HG02759 (cell line): ENCODE measurements around the gene HPX.

Experiments used
- ATAC-seq: cut with Tn5 transposase; IDR thresholded peaks from one replicate; pipeline ENCODE4 v1.9.1; 2021; ENCODE audit warnings: mild to moderate bottlenecking, moderate library complexity; ENCODE audit not compliant: unreplicated experiment

HPX gene, protein sequence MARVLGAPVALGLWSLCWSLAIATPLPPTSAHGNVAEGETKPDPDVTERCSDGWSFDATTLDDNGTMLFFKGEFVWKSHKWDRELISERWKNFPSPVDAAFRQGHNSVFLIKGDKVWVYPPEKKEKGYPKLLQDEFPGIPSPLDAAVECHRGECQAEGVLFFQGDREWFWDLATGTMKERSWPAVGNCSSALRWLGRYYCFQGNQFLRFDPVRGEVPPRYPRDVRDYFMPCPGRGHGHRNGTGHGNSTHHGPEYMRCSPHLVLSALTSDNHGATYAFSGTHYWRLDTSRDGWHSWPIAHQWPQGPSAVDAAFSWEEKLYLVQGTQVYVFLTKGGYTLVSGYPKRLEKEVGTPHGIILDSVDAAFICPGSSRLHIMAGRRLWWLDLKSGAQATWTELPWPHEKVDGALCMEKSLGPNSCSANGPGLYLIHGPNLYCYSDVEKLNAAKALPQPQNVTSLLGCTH

DNA sequence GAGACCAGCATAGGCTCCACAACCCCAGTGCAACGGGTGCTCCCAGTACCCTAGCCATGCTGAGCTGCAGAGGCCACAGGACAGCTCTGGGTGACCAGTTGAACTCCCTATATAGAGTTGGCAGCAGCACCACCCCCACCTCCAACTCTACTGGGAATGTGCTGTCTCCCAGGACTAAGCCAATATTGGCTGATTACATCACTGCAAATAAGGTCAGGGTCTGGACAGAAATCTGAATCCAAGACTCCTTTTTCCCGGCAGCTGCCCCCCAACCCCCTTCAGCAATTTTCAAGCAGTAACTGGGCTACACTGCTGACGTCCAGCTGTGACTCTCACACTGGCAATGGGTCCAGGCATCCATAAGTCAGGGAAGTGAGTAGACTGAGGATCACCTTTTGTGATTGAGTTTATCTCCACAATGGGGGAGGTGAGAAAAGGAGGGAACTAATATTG is at the start of gene HPX:
HPX (minus strand) TSS at position 82 of the 453 bp plus-strand sequence; CDS start at position 58, 24 bp downstream.
- no peak for ATAC-seq

DNA sequence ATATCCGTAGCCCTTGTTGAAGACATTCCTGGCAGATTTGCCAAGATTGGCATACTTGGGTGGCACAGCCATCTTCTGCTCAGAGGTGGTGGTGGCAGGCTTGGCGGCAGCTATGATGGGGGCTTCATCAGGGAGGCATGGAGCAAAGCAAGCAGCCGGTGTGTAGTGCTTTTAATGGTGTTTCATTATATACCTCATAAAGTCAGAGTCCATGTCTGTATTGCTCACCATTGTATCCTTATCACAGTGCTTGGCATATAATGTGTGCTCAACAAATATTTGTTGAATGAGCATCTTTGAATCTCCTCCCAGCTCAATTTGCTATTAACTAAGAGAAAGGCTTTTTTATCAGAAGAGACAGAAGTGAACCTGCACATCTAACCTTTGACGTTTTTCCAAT is 48.5 kb upstream of the HPX start:
- ATAC-seq, result no peak

DNA sequence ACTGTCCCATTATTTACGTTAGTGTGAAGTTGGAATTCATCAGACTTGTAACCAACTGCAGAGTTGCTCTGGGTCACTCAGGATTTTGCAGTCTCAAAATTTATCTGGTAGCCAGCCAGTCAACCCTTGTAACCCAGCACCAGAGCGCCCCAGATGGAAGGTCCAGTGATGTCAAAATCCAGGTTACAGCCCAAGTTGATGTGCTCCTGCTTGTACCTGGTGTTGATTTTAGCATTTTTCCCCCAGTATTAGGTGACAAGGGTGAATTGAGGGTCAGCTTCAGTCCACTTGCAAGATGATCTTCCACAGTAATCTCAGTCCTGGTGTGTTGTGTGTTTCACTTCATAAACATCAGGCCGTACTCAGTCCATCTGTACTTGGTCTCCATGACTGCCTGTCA is 48.0 kb upstream of the HPX start:
- ATAC-seq, result no peak

DNA sequence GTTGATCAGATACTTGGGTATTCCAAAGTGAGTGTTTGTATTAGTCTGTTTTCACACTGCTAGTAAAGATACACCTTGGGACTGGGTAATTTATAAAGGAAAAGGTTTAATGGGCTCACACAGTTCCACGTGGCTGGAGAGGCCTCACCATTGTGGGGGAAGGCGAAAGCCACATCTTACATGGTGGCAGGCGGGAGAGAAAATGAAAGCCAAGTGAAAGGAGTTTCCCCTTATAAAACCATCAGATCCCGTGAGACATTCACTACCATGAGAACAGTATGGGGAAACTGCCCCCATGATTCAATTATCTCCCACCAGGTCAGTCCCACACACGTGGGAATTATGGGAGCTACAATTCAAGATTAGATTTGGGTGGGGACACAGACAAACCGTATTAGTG is 47.6 kb upstream of the HPX start:
- no peak for ATAC-seq

DNA sequence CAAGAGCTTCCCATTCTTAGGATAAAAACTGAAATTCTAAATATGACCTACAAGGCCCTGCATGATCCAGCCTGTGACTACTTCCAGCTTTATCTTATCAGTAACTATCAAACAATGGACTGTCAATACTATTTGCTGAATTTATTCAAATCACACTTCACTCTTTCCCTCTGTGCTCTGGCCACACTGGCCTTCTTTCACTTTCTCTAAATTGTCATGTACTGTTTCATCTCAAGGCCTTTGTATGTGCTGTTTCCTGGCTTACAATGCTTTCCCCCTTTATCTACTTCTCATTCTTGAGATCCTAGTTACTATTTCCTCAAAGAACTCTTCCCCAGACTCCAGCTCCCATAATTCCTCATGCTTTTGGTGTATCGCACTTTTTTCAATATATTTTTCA is 46.2 kb upstream of the HPX start:
- ATAC-seq, result no peak

DNA sequence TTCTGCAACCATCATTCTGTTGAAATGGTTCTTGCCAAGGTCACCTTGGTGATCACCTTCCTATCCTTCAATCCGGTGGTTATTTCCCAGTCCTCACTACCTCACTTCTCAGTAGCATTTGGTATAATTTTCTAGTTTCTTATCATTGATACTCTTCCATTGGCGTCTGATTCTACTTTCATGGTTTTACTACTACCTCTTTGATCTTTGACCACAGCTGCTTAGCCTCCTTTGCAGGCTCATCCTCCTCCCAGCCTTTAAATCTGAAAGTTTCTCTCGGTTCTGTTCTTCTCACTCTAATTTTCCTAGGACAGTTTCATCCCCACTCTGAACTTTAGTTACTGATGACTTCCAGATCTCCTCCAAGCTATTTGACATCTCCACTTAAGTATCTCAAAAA is 45.5 kb upstream of the HPX start:
- ATAC-seq, result no peak

DNA sequence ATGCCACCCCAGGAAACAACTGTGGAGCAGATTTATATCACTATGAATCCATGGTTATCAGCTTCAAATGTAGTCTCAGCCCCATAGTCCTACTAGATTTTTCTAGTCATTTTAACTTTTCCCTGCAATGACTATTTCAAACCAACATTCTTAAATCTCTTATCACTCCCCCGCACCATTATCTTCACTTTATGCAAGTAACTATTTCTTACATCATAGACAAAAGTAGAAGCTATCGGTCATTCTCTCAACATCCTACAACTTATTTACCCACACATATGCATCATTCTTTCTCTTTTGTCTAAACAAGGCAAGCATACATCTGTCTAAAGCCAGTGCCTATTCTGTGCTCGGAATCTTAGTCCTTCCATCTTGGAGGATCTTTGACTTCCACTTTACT is 44.9 kb upstream of the HPX start:
- no peak for ATAC-seq

DNA sequence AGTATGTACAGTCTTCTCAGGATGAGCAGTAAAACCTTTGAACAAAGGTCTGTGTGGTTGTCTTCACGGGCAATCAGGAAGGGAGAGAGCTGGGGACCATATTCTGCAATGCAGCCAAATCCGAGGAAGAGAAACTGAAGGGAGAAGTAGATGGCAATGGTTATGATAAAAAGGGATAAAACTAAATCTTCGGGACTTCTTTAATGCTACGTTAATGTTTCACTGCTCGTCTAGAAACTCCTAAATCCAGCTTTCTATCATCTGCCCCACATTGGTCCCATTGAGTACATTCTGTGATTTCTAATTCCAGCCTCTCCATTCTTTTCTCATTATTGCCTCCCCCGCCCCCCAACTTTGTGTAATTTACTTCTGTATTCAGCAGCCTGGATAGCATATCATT is 42.2 kb upstream of the HPX start:
- ATAC-seq, result no peak

DNA sequence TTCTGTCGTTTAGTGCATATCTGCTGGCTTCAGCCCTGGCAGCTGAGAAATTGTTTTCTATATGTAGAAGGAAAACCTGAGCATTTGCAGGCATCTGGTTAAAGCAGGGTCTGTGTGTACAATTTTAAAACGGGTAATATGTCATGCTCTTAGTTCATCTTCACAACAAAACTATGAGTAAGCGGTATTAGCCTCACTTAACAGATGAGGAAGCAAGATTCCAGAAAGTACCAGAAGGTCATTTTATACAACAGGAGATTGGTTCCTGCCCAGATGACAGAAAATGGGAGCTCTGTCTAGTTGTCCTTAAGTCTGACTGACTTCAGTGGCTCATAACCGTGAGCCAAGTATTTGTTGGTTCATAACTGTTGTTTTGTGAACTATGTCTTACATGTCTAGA is 41.7 kb upstream of the HPX start:
- ATAC-seq, result no peak

DNA sequence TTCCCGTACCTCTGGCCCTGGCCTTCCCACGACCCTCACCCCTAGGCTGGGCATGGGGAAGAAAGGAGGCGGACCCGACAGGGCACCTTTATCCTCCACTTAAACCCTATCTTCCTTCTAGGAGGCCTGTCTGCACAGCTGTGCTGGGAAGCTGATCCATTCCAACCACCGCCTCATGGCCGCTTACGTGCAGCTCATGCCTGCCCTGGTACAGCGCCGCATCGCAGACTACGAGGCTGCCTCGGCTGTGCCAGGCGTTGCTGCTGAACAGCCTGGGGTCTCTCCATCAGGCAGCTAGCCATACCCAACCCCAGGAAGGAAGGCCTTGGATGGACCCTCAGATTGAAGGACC is 41.1 kb upstream of the HPX start:
- ATAC-seq, result no peak

DNA sequence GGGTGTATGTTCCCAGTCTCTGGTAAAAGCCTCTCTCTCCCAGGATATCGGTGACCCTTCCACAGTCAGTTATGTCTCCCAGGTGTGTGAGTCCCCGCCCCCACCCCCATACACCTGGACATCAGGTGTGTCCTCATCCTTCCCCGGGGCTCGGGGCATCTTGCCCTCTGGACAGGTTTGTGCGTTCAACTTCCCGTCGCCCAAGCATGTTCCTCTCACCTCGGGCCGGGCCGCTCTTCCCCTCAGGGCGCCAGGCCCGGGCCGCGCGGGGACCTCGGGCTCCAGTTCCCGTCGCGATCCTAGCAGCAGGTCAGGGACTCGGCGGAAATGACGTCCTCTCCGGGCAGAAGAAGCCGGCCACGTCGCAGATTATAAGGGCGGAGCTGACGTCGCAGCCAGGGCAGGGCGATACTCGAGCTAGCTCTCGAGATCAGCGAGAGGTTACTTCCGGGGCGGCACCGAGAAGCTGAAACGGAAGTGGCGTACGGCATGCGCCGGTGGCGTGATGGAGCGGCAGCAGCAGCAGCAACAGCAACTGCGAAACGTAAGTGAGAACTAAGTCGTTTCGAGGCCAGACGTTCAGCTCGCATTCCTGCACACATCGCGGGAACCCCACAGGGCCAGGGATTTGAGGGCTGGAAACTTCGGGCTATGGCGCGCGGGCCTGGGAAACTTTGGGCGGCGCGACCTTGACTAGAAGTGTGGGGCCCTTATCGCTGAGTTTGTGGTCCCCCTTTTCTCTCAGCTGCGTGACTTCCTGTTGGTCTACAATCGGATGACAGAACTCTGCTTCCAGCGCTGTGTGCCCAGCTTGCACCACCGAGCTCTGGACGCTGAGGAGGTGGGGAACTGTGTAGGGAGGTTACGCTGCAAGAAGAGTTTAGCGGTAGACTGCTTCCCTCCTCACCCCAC is 40.5 kb upstream of the HPX start, which contains the start of the genes ARFIP2 and TIMM10B:
ARFIP2 (minus strand) TSS at position 320 of the 912 bp plus-strand sequence. CDS start 910 bp downstream, outside the sequence.
TIMM10B (plus strand) TSS at position 490 of the 912 bp plus-strand sequence; CDS start at position 506, 16 bp downstream.
- peak; percentile 99 for ATAC-seq

DNA sequence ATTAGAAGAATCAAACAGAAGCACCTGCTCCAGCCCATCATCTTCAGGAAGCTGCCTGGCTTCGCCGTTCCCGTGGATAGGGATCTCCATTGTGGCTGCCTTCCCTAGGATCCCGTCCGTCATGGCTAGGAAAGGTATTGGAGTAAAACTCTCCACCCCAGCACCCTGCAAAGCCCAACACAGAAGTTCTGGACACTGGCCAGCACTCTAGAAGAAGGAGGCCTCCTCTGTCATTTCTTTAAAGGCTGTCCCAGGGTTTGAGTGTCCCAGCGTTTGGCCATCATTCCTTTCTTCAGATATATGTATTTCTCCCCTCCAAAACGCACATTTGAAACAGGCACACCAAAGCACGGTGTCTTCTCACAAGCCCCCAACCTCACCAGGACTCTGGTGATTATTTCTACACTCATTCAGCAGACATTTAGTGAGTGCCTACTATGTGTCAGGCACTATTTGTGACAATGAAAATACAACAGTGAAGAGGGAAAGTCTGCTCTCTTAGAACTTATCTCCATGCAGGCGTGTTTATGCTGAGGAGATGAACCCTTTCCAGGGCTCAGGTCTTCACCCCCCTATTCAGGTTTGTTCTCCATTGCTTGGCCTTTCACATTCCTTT is 39.6 kb upstream of the HPX start:
- no peak for ATAC-seq

DNA sequence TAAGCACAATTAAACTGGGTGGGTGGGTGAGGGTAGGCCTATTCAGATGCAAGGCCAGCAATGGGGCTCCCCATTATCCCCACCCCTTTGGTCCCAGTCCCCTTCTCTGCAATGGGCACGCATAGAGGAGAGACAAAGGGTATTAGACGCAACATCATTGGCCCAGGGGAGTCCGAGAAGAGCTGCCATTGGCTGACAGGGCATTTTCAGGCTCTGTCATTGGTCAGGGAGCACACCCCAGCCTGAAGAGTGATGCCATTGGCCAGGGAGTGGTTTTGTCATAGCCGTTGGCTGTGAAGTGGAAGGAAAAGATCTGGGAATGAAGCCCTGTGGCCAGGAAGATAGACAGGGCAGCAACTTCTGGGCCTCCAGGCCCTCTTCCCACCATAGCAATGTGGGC is 35.8 kb upstream of the HPX start:
- no peak for ATAC-seq

DNA sequence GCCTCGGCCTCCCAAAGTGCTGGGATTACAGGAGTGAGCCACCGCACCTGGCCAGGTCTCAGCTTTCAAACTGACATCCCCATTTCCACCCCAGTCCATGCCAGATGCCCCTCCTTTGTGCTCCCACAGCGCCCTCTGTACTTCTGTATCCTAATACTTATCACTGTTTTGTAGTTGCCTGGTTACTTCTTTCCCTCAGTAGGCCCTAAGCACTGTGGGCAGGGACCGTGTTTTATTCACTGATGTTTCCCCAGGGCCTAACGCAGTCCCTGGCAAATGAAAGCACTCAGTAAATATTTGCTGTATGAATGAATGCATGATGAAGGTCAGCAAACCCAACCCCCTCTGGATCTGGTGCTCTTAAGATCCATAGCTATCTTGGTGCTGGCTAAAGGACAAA is 35.1 kb upstream of the HPX start:
- ATAC-seq, result no peak

DNA sequence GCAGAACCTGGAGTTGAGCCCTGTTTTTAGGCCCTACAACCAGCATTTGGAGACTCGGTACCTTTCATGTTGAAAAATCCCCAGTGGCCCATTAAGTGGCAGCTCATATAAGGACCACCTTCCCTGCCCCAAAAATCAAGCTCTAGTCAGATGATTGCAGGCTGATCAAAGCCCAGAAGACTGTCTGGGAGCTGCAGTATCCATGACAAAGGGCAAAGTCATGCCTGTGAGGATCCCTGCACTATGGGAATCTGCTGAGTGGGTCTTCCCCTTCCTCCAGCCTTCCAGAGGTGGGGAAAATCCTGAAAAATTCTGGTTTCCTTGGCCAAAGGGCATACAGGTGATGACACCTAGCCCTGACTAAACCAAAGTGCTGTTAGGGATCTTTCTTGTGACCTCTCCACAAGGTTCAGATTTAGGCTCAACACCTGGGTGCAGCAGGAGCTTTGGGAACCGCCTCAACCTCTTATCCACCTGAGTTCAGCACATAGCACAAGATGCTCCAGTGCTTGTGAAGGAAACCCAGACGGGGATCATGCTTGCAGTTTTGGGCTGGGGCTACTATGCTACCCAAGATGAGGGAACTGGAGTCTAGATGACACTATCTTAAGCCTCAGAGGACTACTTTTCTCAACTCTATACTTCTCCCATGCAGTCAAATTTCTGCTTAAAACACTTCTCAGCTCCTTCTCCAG is 34.2 kb upstream of the HPX start:
- no peak for ATAC-seq

DNA sequence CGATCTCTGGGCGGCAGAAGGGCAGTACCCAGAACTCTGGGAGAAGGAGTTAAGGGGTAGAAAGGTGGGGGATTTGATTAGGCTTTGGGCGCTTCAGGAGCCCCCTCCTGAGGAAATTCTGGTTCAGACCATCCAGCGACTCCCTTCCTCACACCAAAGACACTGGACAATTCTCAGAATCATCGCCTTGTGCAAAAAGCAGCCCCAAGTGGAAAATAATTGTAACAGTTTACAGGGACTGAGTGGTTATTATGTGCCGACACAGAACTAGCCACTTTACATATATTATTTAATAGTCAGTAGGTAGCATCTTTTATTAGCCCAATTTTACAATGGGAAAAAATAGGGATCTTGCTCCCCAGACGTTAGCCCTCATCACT is 33.6 kb upstream of the HPX start:
- no peak for ATAC-seq

DNA sequence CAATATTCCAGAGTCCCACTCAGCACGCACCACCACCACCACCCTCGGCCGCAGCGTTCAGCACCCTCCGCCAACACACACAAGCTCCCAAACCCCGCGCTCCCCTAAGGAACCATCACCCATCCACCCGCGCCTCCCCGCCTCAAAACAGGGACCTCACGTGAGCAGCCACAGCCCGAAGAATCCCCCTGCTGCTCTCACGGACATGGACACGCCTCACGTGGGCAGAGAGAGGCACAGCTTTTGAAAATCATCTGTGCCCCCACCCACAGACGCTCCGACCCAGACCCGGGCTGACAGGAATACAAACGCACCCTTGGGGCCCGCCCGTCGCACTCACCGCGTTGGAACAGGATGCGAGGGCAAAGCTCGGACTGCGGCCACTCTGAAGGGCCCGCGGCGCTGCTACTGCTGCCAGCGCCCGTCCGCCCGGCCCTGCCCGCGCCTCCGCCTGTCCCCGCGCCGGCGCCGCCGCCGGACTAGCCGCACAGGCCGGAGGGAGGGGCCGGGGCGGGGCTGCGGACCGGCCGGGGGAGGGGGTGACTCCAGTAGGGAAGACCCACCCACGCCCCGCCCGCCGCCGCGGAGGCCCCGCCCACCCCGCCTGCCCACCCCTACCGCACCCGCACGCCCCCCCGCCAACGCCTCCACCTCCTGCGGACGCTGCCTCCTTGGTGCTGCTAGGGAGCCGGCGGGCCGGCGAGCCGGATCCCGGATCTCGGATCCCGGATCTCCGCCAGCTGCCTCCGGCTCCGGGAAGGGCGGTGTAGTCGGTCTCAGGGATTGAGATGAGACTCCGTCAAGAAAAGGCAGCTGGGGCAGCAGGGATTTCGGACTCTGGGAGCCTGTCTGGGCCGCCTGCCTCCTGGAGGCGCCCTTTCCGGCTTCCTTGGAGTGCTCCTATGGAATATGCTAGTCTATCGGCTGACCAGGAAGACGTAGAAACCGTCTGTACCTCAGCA is 32.9 kb upstream of the HPX start, which contains the start of gene TRIM3:
TRIM3 (minus strand) TSS at position 491 of the 962 bp plus-strand sequence. CDS start 8,246 bp downstream, outside the sequence.
- ATAC-seq, result peak; percentile 79

DNA sequence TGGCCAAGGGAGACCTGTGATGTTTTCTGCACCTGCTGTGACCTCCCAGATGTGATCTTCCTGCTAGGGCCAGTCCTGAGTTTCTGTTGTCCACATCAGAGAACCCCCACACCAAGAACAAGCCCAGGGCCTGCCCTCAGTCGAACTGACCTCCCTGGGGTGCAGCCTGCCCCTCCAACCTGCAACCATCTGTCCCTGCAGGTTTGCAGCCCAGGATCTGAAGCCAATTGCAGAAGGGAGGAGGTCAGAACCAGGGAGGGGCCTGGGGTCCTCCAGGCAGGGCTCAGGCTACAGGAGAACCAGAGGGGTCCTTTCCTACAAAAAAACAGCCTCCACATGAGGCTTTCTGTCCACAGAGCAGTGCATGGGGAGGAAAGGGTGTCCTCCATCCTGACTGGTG is 32.1 kb upstream of the HPX start:
- ATAC-seq, result no peak

DNA sequence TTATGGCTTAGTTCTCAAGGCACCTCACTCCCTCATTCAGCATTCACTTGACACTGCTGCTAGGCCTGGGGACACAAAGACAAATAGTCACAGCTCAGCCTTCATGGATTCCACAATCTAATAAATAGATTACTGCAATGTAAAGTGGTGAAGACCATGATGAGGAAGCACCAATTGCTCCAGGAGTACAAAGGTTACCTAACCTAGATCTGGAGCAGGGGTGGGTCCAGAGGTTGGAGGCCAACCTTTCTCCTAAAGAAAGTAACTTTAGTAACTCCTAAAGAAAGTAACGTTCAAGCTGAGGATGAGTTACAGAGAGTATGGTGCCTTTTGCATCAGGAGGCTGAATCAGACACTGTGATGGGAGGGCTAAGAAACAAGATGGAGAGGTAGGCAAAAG is 28.8 kb upstream of the HPX start:
- no peak for ATAC-seq
